Measurements from ENCODE around the gene ZNF219. TPM values are rescaled to one million over a fixed set of nuclear protein-coding genes. Genes with fewer than 3 reads are reported as not detected.

ZNF219 gene
- 6.5 and 9.3 TPM in 2 replicates for total RNA-seq (2013; cell fraction: nucleolus; rRNA removed)
- 2.6 and 3.3 TPM in 2 replicates for total RNA-seq (2014; rRNA removed)
- 1.4 and 1.5 TPM in 2 replicates for total RNA-seq (2014; rRNA removed; fragmentation: Illumina TruSeq; extraction: Trizol)
- 4.2 and 6.4 TPM in 2 replicates for total RNA-seq (2021)
- polyA plus RNA-seq (2011; ENCODE audit: low read depth): 0.47 TPM
- 1.6 and 2.2 TPM in 2 replicates for polyA plus RNA-seq (2011; rRNA removed)
- polyA plus RNA-seq (2011; cell fraction: cytosol; rRNA removed): 3.4 and 5.2 TPM in 2 replicates
- 13.6 and 16.7 TPM in 2 replicates for polyA plus RNA-seq (2011; cell fraction: nucleus; rRNA removed)
- 2.2 and 2.6 TPM in 2 replicates for polyA plus RNA-seq (2012)
- polyA plus RNA-seq (2014; fragmentation: Illumina TruSeq; extraction: Trizol): 1.4 TPM in 1 of 2 replicates, not detected in the other
- polyA plus RNA-seq (2014; fragmentation: Nextera tagmentation; extraction: Ambion mirVana): under 1 TPM; 0.16 to 0.27 TPM
- polyA plus RNA-seq (2014; rRNA removed): 3.4 and 4.3 TPM in 2 replicates
- 1 to 10 TPM; 1.6 to 2.9 TPM for polyA plus RNA-seq (2016; fragmentation: Nextera tagmentation; extraction: Ambion mirVana)
- 3.3 and 6.0 TPM in 2 replicates for polyA minus RNA-seq (2011; rRNA and poly(A)+ RNA removed)
- 0.80 and 1.1 TPM in 2 replicates for polyA minus RNA-seq (2011; cell fraction: cytosol; rRNA and poly(A)+ RNA removed)
- 8.8 and 13.0 TPM in 2 replicates for polyA minus RNA-seq (2011; cell fraction: nucleus; rRNA and poly(A)+ RNA removed)
- percentile 43 among the genes with signal in this experiment for Bru-seq, nascent RNA
- percentile 36 among the genes with signal in this experiment for BruChase-seq, experiment 1, labeled RNA remaining after a 6-hour chase
- BruChase-seq, experiment 2, labeled RNA remaining after a 2-hour chase: percentile 38 among the genes with signal in this experiment
- long read RNA-seq, experiment 1: 0 reads
- long read RNA-seq, experiment 2: 0 reads

DNA sequence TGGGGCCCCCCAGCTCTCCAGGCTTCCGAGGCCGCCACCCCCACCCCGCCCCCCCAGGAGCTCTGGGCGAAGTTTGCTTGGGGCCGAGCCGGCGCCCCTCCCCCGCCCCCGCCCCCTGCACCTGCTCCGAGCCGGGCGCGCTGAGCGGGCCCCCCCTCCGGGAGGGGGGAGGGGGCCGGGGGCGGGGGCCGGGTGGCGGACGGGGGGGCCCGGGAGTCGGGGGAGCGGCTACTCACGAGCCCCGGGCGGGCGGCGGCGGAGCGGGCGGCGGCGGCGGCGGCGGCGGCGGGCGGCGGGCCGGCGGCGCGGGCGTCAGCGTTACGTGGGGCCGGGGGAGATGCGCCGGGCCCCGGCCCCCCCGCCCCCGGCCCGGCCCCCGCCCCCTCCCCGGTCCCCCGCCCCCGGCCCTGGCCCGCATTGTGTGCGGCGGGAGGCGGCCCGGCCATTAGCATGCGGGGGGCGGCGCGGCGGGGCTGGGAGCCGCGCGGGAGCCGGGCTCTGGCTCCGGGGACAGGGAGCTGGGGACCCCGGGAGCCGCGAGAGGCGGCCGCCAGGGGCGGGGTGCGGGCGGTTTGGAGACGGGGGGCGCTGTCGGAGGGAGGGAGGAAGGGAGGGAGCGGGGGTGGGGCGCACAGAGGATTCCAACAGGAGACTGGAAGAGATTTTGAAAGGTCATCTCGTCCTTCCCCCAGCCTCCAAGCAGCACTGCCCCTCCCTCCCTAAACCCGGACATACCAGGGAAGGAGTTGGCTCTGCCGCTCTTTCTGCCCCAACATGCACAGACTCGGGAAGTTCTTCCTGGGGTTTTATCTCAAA, at the start of gene ZNF219:
Gene ZNF219, minus strand, starts transcription at position 580 of the 816 bp plus-strand sequence. CDS start 5,064 bp downstream, outside the sequence.
- no peak for ATAC-seq
- WGBS (ENCODE audit: insufficient coverage, insufficient replicate concordance, low lambda C conversion rate, missing lambda C conversion rate): 4% methylated on average over 8 of the region's 90 CpGs
- no TSS peak for BruUV-seq (replicated peaks)
- H3K27me3 ChIP-seq (replicated peaks in 1 of 2; ENCODE audit: control insufficient read depth in 2 of 2, insufficient read depth in 2 of 2, low read length in 1 of 2): peaks cover 2 to 3% of the 10 kb centered on the region in 2 experiments; a peak in 2 of 4 replicates
- H3K4me1 ChIP-seq (ENCODE audit: control insufficient read depth, insufficient read depth, low read length): peaks cover 7% of the 10 kb centered on the region
- DNase-seq (ENCODE audit: low read depth, low spot score): no peak
- no peak within 1 kb of the TSS for H3K9ac ChIP-seq (ENCODE audit: control insufficient read depth, insufficient read depth, low read length)
- POLR2A ChIA-PET: no interaction called here
- peak within 1 kb of the TSS; percentile 49 for H3K4me3 ChIP-seq
- peak within 1 kb of the TSS; percentile 47 for H2AFZ ChIP-seq (ENCODE audit: control insufficient read depth, low read depth, low read length)
- peak within 1 kb of the TSS; percentile 84 for H3K4me2 ChIP-seq (ENCODE audit: control insufficient read depth, insufficient read depth)
- H4K20me1 ChIP-seq (ENCODE audit: control insufficient read depth, insufficient read depth): no peaks in the 10 kb centered on the region
- intact Hi-C loops (cut with micrococcal nuclease; ENCODE audit: unreplicated experiment): no loop called here
- H3K36me3 ChIP-seq (ENCODE audit: control insufficient read depth in 2 of 2, insufficient read depth in 2 of 2, low read length in 1 of 2): no peaks in the 10 kb centered on the region
- TF ChIP-seq YY1 (IDR thresholded peaks at IDR 0.05; ENCODE audit: low read depth, low read length) (0 out of 2 replicates have a peak, but pooled peaks have one; percentile 12), JUNB (IDR thresholded peaks at IDR 0.05) (no peak)
- no peak for FAIRE-seq
- RAD21 ChIA-PET (ENCODE audit: unreplicated experiment): interaction anchor here (1.7 kb wide), 1 partner anchor 83 kb away, joined by 7 read pairs; no protein-coding TSS in a partner anchor
- in situ Hi-C loops (cut with MboI): no loop called here
- CTCF ChIA-PET: interaction anchor here (0.5 to 6.9 kb wide), 4 partner anchors 7 to 83 kb away, joined by 3 to 194 read pairs (median 98); partner anchors contain the start of gene TMEM253
- H3K79me2 ChIP-seq (ENCODE audit: control insufficient read depth, insufficient read depth, low read length): no peaks in the 10 kb centered on the region; the same call in 1 of the 2 replicates
- no peaks in the 10 kb centered on the region for H3K9me3 ChIP-seq (replicated peaks; ENCODE audit: control insufficient read depth, insufficient read depth, low read length)
- H3K27ac ChIP-seq (ENCODE audit: control insufficient read depth, insufficient read depth): no peak within 1 kb of the TSS
- SMC1A ChIA-PET (ENCODE audit: uncharacterized antibody, unreplicated experiment): interaction anchor here (1.2 kb wide), 1 partner anchor 84 kb away, joined by 4 read pairs; no protein-coding TSS in a partner anchor
